T-helper 17 cell (primary cell): Measurements from ENCODE around the gene ALOXE3. TPM values are rescaled to one million over a fixed set of nuclear protein-coding genes. Genes with fewer than 3 reads are reported as not detected.

ENCODE experiments used
- total RNA-seq, 4 donors: library from RNA in 2 of 4; stranded (reverse) in 2 of 4; gene quantifications; one replicate each; pipeline ENCODE4 v1.2.3 and lab custom pipeline; 2022 to 2026

Gene ALOXE3
- total RNA-seq, 2 donors from 2014 or later: not detected

Other genes starting within 250 kb of the ALOXE3 start
- 100 to 1,000 TPM; 219 TPM for gene CHD3, start 229.7 kb downstream of the ALOXE3 start, total RNA-seq
- 1 to 10 TPM; 1.4 to 2.3 TPM for gene RNF227, start 202.2 kb downstream of the ALOXE3 start, total RNA-seq
- gene KCNAB3, start 188.7 kb downstream of the ALOXE3 start, total RNA-seq: 1 to 10 TPM; 5.9 to 8.4 TPM
- gene TRAPPC1, start 186.6 kb downstream of the ALOXE3 start, total RNA-seq: 100 to 1,000 TPM; 102 to 118 TPM
- 10 to 100 TPM; 24.3 to 27.9 TPM for gene CNTROB, start 186.3 kb downstream of the ALOXE3 start, total RNA-seq
- gene GUCY2D, start 115.9 kb downstream of the ALOXE3 start, total RNA-seq: under 1 TPM in 1 of 2 donors, not detected in 1; 0.08 TPM
- gene ALOX15B, start 79.5 kb downstream of the ALOXE3 start, total RNA-seq: not detected
- gene ALOX12B, start 30.8 kb downstream of the ALOXE3 start, total RNA-seq: not detected
- not detected for gene HES7, start 5.6 kb upstream of the ALOXE3 start, total RNA-seq
- gene PER1, start 33.9 kb upstream of the ALOXE3 start, total RNA-seq: 1,000 to 10,000 TPM; 1,926 to 2,038 TPM
- gene VAMP2, start 44.4 kb upstream of the ALOXE3 start, total RNA-seq: 100 to 1,000 TPM; 209 to 252 TPM
- 10 to 100 TPM; 33.0 to 33.9 TPM for gene TMEM107, start 57.9 kb upstream of the ALOXE3 start, total RNA-seq
- gene BORCS6, start 71.7 kb upstream of the ALOXE3 start, total RNA-seq: 1 to 10 TPM; 8.3 to 8.7 TPM
- gene AURKB, start 92.1 kb upstream of the ALOXE3 start, total RNA-seq: 1 to 10 TPM; 2.2 to 2.5 TPM
- 100 to 1,000 TPM; 218 TPM for gene CTC1, start 129.5 kb upstream of the ALOXE3 start, total RNA-seq
- 10 to 100 TPM; 21.1 to 27.0 TPM for gene PFAS, start 130.8 kb upstream of the ALOXE3 start, total RNA-seq
- gene RANGRF, start 170.2 kb upstream of the ALOXE3 start, total RNA-seq: 10 to 100 TPM; 27.0 to 36.2 TPM
- 1 to 10 TPM; 8.3 to 8.7 TPM for gene SLC25A35, start 176.9 kb upstream of the ALOXE3 start, total RNA-seq
- not detected for gene ARHGEF15, start 191.7 kb upstream of the ALOXE3 start, total RNA-seq
- not detected for gene ODF4, start 221.3 kb upstream of the ALOXE3 start, total RNA-seq